Osteoblast (primary cell): Measurements from ENCODE around the gene SOX15. TPM values are rescaled to one million over a fixed set of nuclear protein-coding genes. Genes with fewer than 3 reads are reported as not detected.
A peak's percentile ranks its signal among the peaks of the same experiment; 100 is the strongest.
"Not testable (repeated sequence)": the region's sequence is repeated elsewhere in the genome, so short reads cannot be mapped to it uniquely, and the experiment has no call there.

Source experiments
- DNase-seq: peaks from one replicate; pipeline ENCODE4 v3.0.0; 2011; ENCODE audit warnings: low spot score, mixed read lengths; ENCODE audit not compliant: insufficient read length; ENCODE audit errors: missing footprints
- H2AFZ ChIP-seq: 2 replicates; pipeline ENCODE4 v1.6.0; 2011; ENCODE audit warnings: mild to moderate bottlenecking, low read length
- H3K27ac ChIP-seq: 2 replicates; pipeline ENCODE4 v1.5.1; 2011; ENCODE audit warnings: mild to moderate bottlenecking, low read depth, low read length, moderate library complexity
- H3K27me3 ChIP-seq: 2 replicates; pipeline ENCODE4 v1.6.0; 2012; ENCODE audit warnings: mild to moderate bottlenecking, control low read depth, inconsistent platforms, low read length, moderate library complexity; ENCODE audit not compliant: insufficient read depth
- H3K36me3 ChIP-seq: 2 replicates; pipeline ENCODE4 v1.5.1; 2011; ENCODE audit warnings: mild to moderate bottlenecking, low read length, control low read depth, moderate library complexity; ENCODE audit not compliant: insufficient read depth
- H3K4me1 ChIP-seq: 2 replicates; pipeline ENCODE4 v1.5.1; 2011; ENCODE audit warnings: mild to moderate bottlenecking, low read length, control low read depth, moderate library complexity; ENCODE audit not compliant: insufficient read depth
- H3K4me2 ChIP-seq: 2 replicates; pipeline ENCODE4 v1.6.0; 2011; ENCODE audit warnings: mild to moderate bottlenecking, low read length; ENCODE audit not compliant: insufficient read depth
- H3K4me3 ChIP-seq: fragments of 200-600 bp; sonication (generic); 3 replicates; pipeline ENCODE4 v1.5.1; 2012; ENCODE audit warnings: mild to moderate bottlenecking, low read length, inconsistent platforms; ENCODE audit not compliant: insufficient read depth
- H3K79me2 ChIP-seq: 2 replicates; pipeline ENCODE4 v1.6.0; 2012; ENCODE audit warnings: mild to moderate bottlenecking, low read length, control low read depth, inconsistent platforms; ENCODE audit not compliant: insufficient read depth
- H3K9me3 ChIP-seq: 2 replicates; pipeline ENCODE4 v1.5.1; 2011; ENCODE audit warnings: low read depth, low read length, control low read depth
- H4K20me1 ChIP-seq: 2 replicates; pipeline ENCODE4 v1.6.0; 2012; ENCODE audit warnings: mild to moderate bottlenecking, low read length, control low read depth; ENCODE audit not compliant: insufficient read depth
- total RNA-seq: library from RNA; depleted of rRNA; stranded (reverse); fragments of >200 nt; gene quantifications from 2 replicates; pipeline ENCODE4 v1.2.3, GENCODE V29; 2012
- TF ChIP-seq, protein P1 (sequence below): IDR thresholded peaks from 2 replicates; pipeline ENCODE4 v1.5.1; 2011; ENCODE audit warnings: mild to moderate bottlenecking, low read depth, low read length, moderate library complexity; ENCODE audit errors: extremely low read depth

The SOX15 gene
- total RNA-seq, 1 donor, result 0.72 TPM

DNA sequence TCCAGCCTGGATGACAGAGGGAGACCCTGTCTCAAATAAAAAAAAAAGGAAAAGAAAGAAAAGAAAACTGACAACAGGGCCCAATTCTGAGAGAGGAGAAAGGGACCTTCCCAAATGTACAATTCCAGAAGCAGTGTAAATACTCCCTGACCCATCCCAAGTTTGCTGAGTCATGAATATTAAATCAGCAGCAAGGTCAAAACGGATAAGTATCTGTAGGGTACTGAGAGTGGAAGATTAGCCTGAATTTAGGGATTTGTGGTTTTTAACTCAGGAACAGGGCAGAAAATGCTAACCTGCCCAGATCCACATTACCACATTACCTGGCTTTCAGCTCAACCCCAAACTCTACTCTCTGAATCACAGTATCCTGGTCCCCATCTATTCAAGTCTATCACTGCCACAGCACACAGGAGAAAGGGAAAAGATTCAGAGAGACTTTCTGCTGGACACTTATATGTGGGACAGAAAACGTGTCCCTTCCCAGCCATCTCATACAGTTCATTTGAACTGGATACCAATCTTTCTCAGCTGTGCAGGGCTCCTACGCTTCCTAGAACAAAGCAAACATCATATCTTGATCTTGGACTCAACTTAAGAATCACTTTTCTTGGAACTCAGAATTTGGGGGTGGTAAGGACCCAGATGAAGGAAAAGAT is 21.9 kb upstream of the SOX15 start:
- peak; percentile 51 for DNase-seq
- no peak overlapping the region for H2AFZ ChIP-seq

DNA sequence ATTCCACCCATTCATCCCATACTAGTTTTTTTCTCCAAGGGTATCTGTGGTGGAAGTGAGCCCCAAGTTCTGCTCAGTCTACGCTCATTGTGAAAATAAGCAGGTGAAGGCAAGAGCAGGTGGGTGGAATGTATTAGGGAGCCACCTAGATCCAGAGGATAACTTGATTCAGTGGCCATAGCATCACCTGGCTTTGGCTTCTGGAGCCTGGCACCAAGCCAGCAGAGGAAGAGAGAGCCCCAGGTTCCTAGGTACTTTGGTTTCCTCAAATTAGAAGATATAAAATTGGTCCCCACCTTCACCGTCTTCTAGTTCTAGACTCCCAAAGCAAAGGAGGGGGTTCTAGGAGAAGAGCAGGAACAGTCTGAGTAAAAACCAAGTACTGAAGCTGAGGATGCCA is 20.7 kb upstream of the SOX15 start:
- no peaks in the 10 kb centered on the region for H3K9me3 ChIP-seq
- H3K79me2 ChIP-seq, result peaks cover 83% of the 10 kb centered on the region
- DNase-seq, result no peak
- H3K27me3 ChIP-seq, result no peaks in the 10 kb centered on the region
- peaks cover 23% of the 10 kb centered on the region for H3K4me1 ChIP-seq
- H3K4me2 ChIP-seq, result no peak overlapping the region
- TF ChIP-seq, protein P1, sequence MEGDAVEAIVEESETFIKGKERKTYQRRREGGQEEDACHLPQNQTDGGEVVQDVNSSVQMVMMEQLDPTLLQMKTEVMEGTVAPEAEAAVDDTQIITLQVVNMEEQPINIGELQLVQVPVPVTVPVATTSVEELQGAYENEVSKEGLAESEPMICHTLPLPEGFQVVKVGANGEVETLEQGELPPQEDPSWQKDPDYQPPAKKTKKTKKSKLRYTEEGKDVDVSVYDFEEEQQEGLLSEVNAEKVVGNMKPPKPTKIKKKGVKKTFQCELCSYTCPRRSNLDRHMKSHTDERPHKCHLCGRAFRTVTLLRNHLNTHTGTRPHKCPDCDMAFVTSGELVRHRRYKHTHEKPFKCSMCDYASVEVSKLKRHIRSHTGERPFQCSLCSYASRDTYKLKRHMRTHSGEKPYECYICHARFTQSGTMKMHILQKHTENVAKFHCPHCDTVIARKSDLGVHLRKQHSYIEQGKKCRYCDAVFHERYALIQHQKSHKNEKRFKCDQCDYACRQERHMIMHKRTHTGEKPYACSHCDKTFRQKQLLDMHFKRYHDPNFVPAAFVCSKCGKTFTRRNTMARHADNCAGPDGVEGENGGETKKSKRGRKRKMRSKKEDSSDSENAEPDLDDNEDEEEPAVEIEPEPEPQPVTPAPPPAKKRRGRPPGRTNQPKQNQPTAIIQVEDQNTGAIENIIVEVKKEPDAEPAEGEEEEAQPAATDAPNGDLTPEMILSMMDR, result no peak
- H3K36me3 ChIP-seq, result peaks cover 25% of the 10 kb centered on the region
- H4K20me1 ChIP-seq, result peaks cover 57% of the 10 kb centered on the region
- no peak overlapping the region for H3K27ac ChIP-seq
- H2AFZ ChIP-seq, result no peak overlapping the region
- H3K4me3 ChIP-seq, result no peak overlapping the region

More for the DNA sequence above, 21.9 kb upstream of the SOX15 start:
- Histone ChIP-seq H3K4me3 (peak overlapping the region; percentile 45), H3K79me2 (peaks cover 72% of the 10 kb centered on the region), H3K4me1 (peaks cover 23% of the 10 kb centered on the region), H4K20me1 (peaks cover 46% of the 10 kb centered on the region), H3K4me2 (peak overlapping the region; percentile 62), H3K27ac (peak overlapping the region; percentile 39), H3K9me3 (no peaks in the 10 kb centered on the region), H3K27me3 (no peaks in the 10 kb centered on the region), H3K36me3 (peaks cover 22% of the 10 kb centered on the region)
- TF ChIP-seq, protein P1, result no peak

DNA sequence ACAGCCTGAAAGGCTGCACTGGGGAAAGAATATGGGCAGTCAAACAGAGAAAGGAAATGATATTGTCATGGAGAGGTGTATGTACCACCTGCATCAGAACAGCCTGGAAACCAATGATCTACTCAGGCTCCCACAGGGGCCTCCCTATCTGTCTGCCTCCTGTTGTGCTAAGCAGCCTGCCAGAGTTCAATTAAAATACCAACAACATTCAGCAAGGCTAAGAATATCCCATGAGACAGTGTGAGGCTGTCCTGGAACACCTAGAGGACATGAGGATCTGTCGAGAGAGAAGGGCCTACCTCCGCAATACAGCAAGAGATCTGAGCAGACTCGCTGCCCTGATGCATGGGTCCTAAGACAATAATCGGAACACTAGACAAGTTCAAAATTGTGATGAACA is 16.4 kb upstream of the SOX15 start:
- no peaks in the 10 kb centered on the region for H3K4me1 ChIP-seq
- no peak overlapping the region for H3K4me2 ChIP-seq
- peaks cover 52% of the 10 kb centered on the region for H3K36me3 ChIP-seq
- no peak overlapping the region for H3K27ac ChIP-seq
- TF ChIP-seq, protein P1, result no peak
- H3K9me3 ChIP-seq, result no peaks in the 10 kb centered on the region
- H2AFZ ChIP-seq, result no peak overlapping the region
- H3K79me2 ChIP-seq, result peaks cover 61% of the 10 kb centered on the region
- H3K27me3 ChIP-seq, result no peaks in the 10 kb centered on the region
- no peak for DNase-seq
- H4K20me1 ChIP-seq, result peaks cover 33% of the 10 kb centered on the region
- no peak overlapping the region for H3K4me3 ChIP-seq

DNA sequence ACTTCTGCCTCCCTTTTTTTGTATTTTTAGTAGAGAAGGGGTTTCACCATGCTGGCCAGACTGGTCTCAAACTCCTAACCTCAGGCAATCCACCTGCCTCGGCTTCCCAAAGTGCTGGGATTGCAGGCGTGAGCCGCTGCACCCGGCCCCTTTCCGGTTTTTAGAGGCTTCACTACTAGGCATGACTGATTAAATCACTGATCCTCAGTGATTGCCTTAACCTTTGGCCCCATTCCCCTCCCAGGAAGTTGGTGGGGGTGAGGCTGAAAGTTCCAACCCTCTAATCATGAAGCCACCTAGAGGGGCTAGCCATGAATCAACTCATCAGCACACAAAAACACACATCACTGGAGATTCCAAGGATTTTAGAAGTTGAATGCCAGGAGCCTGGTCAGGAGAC is 7.7 kb upstream of the SOX15 start:
- not testable (repeated sequence) for H2AFZ ChIP-seq, DNase-seq, H3K4me1 ChIP-seq, H3K27ac ChIP-seq, H3K79me2 ChIP-seq, H3K4me2 ChIP-seq, H3K9me3 ChIP-seq, H4K20me1 ChIP-seq, H3K4me3 ChIP-seq, H3K27me3 ChIP-seq
- H3K36me3 ChIP-seq, result peaks cover 78% of the 10 kb centered on the region
